GM18507 (cell line): ENCODE data around the gene NEGR1.

ENCODE experiments used
- DNase-seq: peaks from one replicate; pipeline ENCODE4 v3.0.0; 2011; ENCODE audit warnings: low read depth; ENCODE audit not compliant: insufficient read length; ENCODE audit errors: extremely low spot score
- FAIRE-seq: peaks from 2 replicates; lab custom pipeline; 2011; peaks lifted over from hg19 to GRCh38; lab: Jason Lieb, UNC

The NEGR1 gene

GRCh38 chr1:72062584-72062983 is 219.8 kb downstream of the NEGR1 start:
- no peak for FAIRE-seq
- no peak for DNase-seq

- FAIRE-seq = no peak
These were observed 221.7 kb downstream of the NEGR1 start for GRCh38 chr1:72060466-72061245.

GRCh38 chr1:72056516-72056915 is 225.8 kb downstream of the NEGR1 start:
- no peak for FAIRE-seq
- no peak for DNase-seq

More at GRCh38 chr1:72060466-72061245, 221.7 kb downstream of the NEGR1 start:
- no peak for DNase-seq

GRCh38 chr1:72051538-72051937 is 230.8 kb downstream of the NEGR1 start:
- DNase-seq = no peak
- FAIRE-seq = no peak

GRCh38 chr1:72050551-72050950 is 231.8 kb downstream of the NEGR1 start:
- DNase-seq (no peak), FAIRE-seq (no peak)

- no peak for DNase-seq
These were observed 244.5 kb downstream of the NEGR1 start for GRCh38 chr1:72037745-72038343.

GRCh38 chr1:72034827-72035226 is 247.5 kb downstream of the NEGR1 start:
- DNase-seq (no peak), FAIRE-seq (no peak)

More at GRCh38 chr1:72037745-72038343, 244.5 kb downstream of the NEGR1 start:
- peak; percentile 24 for FAIRE-seq

GRCh38 chr1:72023063-72023930 is 259.0 kb downstream of the NEGR1 start:
- DNase-seq = no peak

GRCh38 chr1:72018562-72018961 is 263.8 kb downstream of the NEGR1 start:
- DNase-seq = no peak
- no peak for FAIRE-seq

More at GRCh38 chr1:72023063-72023930, 259.0 kb downstream of the NEGR1 start:
- no peak for FAIRE-seq

- FAIRE-seq = no peak
- no peak for DNase-seq
These were observed 267.3 kb downstream of the NEGR1 start for GRCh38 chr1:72015006-72015405.

- no peak for DNase-seq
- FAIRE-seq = no peak
These were observed 269.2 kb downstream of the NEGR1 start for GRCh38 chr1:72013161-72013560.

- DNase-seq (no peak), FAIRE-seq (no peak)
These were observed 270.6 kb downstream of the NEGR1 start for GRCh38 chr1:72011721-72012120.

- DNase-seq (no peak), FAIRE-seq (no peak)
These were observed 272.3 kb downstream of the NEGR1 start for GRCh38 chr1:72010094-72010431.

GRCh38 chr1:72009173-72010093 is 272.9 kb downstream of the NEGR1 start:
- DNase-seq (no peak), FAIRE-seq (no peak)

- DNase-seq = no peak
- no peak for FAIRE-seq
These were observed 275.0 kb downstream of the NEGR1 start for GRCh38 chr1:72007312-72007711.

GRCh38 chr1:72006092-72006491 is 276.2 kb downstream of the NEGR1 start:
- DNase-seq (no peak), FAIRE-seq (no peak)

GRCh38 chr1:72003092-72003491 is 279.2 kb downstream of the NEGR1 start:
- FAIRE-seq = no peak
- DNase-seq = no peak

- DNase-seq = no peak
These were observed 281.5 kb downstream of the NEGR1 start for GRCh38 chr1:72000809-72001208.

GRCh38 chr1:71994646-71995045 is 287.7 kb downstream of the NEGR1 start:
- no peak for DNase-seq
- no peak for FAIRE-seq

More at GRCh38 chr1:72000809-72001208, 281.5 kb downstream of the NEGR1 start:
- FAIRE-seq = no peak
